ENCODE data around the gene CREB5.

The CREB5 gene

DNA sequence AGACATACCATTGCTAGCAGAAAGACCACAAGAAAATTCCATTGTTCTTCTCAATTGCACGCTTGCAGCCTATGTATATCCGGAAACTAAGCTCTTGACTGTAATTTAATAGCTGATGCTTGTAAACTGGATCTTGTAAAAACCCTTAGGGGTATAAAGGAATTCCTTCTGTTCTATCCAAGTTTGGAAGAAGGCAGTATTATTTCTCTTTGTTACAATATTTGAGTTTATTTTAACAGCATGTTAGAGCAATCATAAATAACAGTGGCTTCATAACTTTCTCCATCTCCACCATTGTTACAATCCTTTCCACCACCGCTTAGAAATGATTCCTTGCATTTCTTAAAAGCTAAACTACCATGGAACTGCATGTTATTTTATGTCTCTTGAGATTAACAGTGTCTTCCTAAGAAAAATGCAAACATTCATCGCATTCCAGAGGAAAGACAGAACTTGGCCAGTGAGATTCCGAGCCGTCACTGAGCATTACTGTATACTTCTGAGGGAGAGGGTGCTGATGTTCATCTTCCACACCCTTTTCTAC, 453.4 kb downstream of the CREB5 start:
- DNase-seq (ENCODE audit: insufficient read length, low spot score) (no peak), FAIRE-seq (no peak)
- TF ChIP-seq, protein P1, sequence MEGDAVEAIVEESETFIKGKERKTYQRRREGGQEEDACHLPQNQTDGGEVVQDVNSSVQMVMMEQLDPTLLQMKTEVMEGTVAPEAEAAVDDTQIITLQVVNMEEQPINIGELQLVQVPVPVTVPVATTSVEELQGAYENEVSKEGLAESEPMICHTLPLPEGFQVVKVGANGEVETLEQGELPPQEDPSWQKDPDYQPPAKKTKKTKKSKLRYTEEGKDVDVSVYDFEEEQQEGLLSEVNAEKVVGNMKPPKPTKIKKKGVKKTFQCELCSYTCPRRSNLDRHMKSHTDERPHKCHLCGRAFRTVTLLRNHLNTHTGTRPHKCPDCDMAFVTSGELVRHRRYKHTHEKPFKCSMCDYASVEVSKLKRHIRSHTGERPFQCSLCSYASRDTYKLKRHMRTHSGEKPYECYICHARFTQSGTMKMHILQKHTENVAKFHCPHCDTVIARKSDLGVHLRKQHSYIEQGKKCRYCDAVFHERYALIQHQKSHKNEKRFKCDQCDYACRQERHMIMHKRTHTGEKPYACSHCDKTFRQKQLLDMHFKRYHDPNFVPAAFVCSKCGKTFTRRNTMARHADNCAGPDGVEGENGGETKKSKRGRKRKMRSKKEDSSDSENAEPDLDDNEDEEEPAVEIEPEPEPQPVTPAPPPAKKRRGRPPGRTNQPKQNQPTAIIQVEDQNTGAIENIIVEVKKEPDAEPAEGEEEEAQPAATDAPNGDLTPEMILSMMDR (IDR thresholded peaks at IDR 0.05; ENCODE audit: insufficient read depth, missing control alignments) = no peak

- FAIRE-seq = no peak
Observed at GRCh38 chr7:28868712-28869111, 456.4 kb downstream of the CREB5 start.

DNA sequence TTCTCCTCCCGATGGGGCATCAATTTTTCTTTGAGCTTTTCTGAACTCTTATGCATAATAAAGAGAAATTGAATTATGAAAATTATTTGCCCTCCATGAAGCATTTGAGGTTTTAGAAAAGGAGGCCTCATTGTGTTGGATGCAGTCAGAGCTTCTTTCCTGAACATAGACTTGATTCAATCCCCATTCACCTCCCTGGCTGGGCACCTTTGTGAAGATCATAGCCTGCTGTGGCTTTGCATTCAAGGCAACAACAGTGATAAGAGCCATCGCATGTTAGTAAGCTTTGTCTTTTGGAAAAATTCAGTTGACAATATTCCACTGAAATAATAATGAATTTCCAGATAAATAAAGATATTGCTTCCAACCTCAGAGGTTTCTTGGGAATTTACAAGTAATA, 458.8 kb downstream of the CREB5 start:
- TF ChIP-seq, protein P1 (IDR thresholded peaks at IDR 0.05; ENCODE audit: insufficient read depth, missing control alignments) = no peak
- FAIRE-seq (no peak), DNase-seq (ENCODE audit: insufficient read length, low spot score) (no peak)

More at GRCh38 chr7:28868712-28869111, 456.4 kb downstream of the CREB5 start:
- no peak for DNase-seq (ENCODE audit: insufficient read length, low spot score)
- TF ChIP-seq, protein P1 (IDR thresholded peaks at IDR 0.05; ENCODE audit: insufficient read depth, missing control alignments) = no peak

GRCh38 chr7:28871631-28872030, 459.3 kb downstream of the CREB5 start:
- no peak for FAIRE-seq
- no peak for DNase-seq (ENCODE audit: insufficient read length, low spot score)
- TF ChIP-seq, protein P1 (IDR thresholded peaks at IDR 0.05; ENCODE audit: insufficient read depth, missing control alignments) = no peak

DNA sequence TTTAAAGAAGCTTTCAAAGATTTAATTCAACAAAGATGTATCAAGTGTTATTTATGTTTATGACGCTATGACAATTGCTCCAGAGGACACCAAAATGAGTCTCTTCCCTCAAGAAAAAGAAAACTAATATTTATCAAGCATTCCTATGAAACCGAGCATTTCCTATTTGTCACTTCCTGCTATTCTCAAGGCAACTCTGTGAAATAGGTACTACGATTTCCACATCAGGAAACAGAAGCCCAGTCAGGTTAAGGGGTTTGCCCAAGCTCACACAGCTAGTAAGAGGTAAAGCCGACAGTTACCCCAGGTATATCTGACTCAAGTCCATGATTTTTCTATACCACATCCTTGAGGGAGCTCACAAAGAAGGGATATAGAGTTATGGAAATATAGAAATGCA, 459.9 kb downstream of the CREB5 start:
- DNase-seq (ENCODE audit: insufficient read length, low spot score) (no peak), FAIRE-seq (no peak)
- TF ChIP-seq, protein P1 (IDR thresholded peaks at IDR 0.05; ENCODE audit: insufficient read depth, missing control alignments) = no peak

GRCh38 chr7:28873365-28873764, 461.0 kb downstream of the CREB5 start:
- TF ChIP-seq, protein P1 (IDR thresholded peaks at IDR 0.05; ENCODE audit: insufficient read depth, missing control alignments) = no peak
- DNase-seq (ENCODE audit: insufficient read length, low spot score) (no peak), FAIRE-seq (no peak)

- DNase-seq (ENCODE audit: insufficient read length, low spot score) = no peak
- TF ChIP-seq, protein P1 (IDR thresholded peaks at IDR 0.05; ENCODE audit: insufficient read depth, missing control alignments) = no peak
- FAIRE-seq = no peak
Observed at GRCh38 chr7:28874001-28874400, 461.7 kb downstream of the CREB5 start.

Data from D721Med (cell line).